NCI-H69 (cell line): ENCODE data around the gene EPHA8.

ENCODE experiments used
- DNase-seq: peaks from one replicate; lab custom pipeline; 2025; lab: John Stamatoyannopoulos, UW

EPHA8 gene

GRCh38 chr1:22618056-22618455, 54.8 kb downstream of the EPHA8 start:
- DNase-seq: peak; percentile 66

GRCh38 chr1:22619252-22619651, 56.0 kb downstream of the EPHA8 start:
- no peak for DNase-seq

- DNase-seq: no peak
These were observed 56.5 kb downstream of the EPHA8 start for GRCh38 chr1:22619798-22620197.

- DNase-seq: no peak
These were observed 58.5 kb downstream of the EPHA8 start for GRCh38 chr1:22621761-22622160.

DNA sequence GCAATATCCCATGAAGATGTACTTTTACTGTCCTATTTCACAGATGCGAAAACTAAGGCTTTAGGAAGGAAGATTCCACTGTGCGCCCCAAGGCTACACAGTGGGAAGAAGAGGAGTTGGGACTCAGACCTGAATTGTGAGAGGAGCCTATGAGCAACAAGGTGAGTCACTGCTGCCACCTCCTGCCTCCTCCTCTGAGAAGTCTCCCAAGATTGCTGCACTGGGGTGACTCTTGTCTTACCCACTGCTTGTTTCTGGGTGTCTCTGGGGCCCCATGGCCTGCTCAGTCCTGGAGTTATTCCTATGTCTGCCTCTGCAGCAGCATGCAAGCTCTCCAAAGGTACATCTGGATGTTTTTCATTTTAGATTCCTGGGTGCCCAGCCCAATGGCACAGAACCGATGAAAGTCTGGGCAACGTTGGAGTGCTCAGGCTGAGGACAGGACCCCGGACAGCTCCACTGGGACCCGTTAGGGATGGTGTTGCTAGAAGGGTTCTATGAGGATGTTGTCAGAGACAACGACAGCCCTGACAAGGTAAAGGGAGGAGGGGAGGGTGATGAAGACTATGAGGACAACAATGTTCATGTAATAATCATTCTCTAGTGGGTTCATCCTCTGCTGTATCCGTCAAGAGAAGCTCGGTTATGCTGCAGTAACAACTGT, 62.1 kb downstream of the EPHA8 start:
- DNase-seq: no peak

DNA sequence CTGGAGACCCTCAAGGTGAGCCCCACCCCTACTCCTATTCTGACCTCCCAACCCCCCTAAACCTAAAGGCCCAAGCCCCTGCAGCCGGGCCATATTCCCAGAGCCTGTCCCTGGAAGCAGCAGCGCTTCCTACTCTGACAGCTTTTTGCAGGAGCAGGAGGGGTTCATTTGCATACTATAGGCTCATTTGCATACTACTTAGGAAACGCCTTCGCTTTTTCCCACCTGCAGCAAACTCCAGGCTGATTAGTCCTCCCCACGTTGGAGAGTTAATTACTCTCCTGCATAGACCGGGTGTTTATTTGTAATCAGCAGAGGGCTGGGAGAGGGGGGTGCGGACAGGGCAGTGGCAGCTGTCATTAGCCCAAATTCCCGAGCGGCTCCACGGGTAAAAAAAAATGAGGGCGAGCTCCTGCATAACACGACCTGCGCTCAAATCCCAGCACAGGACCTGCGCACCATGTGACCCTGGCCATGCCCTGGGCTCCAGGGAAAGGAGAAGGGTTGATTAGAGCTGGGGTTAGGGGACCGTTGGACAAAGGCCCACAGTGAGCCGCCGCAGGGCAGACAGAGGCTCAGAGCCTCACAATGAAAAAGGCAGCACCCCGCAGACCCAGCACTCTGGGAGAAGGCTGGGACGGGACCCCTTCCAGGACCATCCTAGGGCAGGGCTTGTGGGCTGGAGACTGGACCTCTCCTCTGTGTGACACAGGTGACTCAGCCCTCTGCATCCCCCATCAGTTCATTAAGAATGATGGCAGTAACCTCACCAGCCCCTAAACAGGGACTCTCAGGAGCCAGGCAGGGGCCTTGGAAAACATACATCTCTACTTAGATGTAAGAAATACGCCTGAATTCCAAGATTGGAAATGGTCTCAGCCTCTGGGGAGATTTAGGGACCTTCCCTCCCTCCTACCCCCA, 63.2 kb downstream of the EPHA8 start:
- peak; percentile 76 for DNase-seq

GRCh38 chr1:22627331-22627730, 64.0 kb downstream of the EPHA8 start:
- peak; percentile 79 for DNase-seq

GRCh38 chr1:22628698-22629444, 65.6 kb downstream of the EPHA8 start:
- peak; percentile 46 for DNase-seq

DNA sequence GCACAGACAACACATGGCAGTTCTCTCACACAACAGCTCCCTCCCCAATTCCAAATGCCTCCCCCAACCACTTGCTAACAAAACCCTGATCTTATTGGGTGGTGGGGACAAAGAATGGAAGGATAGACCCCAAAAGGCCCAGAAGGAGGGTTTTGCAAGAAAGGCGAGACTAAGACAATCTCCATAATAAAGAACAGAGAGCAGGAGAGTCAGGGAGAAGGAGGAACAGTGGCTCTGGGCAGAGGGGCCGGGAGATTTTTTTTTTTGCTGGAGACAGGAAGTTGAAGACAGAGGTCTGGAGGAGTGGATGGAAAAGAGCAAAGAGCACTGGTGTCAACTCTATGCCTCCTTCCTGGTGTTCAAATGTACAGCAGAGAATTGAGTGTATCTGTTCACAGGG, 66.6 kb downstream of the EPHA8 start:
- no peak for DNase-seq

DNA sequence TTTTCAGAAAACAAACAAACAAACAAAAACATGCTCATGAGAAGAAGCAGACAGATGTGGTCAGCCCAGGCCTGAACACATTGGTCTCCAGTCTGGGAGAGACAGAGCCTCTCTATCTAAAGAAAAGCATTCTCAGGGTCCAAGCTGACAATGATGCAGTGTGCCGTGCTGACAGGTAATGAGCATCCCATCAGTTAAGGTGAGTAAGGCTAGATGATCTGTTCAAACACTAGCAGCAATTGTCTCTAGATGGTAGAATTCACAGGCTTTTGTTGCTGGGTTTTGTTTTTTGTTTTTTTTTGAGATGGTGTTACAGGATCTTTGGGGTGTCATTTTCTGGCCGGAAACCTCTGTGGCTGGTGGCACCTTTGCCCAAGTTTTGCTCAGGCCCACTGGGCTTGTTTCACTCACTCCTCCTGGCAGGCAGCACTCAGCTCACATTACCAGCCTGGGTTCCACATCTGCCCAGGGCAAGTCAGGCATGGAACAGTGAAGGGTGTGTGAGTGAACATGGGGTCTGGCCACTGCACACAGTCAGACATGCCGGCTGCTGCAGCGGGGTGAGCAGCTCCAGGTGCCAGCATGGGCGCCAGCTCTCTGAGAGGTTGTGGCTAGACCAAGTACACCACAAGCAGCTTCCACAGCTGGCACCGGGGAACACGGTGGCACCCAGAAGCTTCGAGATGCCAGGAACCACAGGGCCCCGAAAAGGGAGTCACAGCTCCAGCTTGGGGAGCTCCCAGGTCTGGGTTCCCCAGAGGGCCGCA, 70.6 kb downstream of the EPHA8 start:
- DNase-seq: no peak

DNA sequence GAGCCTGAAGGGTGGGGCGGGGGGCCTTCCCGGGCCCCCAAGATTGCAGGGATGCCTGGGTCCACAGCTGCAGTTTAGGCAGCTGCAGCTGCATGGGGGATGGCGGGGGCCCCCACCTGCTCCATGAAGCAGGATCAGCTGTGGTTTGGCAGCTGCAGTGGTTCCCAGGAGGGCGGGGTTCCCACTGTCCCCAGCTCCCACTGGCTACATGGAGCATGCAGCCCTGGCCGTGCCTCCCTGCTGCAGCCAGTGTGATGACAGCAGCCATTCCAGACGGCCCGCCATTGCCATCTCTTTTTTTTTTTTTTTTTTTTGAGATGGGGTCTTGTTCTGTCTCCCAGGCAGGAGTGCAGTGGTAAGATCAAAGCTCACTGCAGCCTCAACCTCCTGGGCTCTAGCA, 72.1 kb downstream of the EPHA8 start:
- no peak for DNase-seq

DNA sequence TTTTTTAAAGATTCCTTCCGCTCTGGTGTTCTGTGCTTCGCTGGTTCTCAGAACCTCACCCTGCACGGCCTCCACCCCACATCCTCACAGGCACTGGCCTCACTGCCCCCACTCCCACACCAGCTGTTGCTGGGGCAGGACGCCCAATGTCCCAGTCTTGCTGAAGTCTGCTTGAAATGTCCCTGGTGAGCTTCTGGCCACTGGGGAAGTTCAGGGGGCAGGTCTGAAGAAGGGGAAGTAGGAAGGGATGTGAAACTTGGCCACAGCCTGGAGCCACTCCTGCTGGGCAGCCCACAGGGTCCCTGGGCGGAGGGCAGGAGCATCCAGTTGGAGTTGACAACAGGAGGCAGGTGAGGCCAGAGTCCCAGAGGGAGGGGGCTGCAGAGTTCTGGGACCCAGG, 73.1 kb downstream of the EPHA8 start, which contains the start of gene C1QA:
Gene C1QA, plus strand, starts transcription at position 276 of the 400 bp plus-strand sequence. CDS start 989 bp downstream, outside the sequence.
- DNase-seq: no peak

- peak; percentile 74 for DNase-seq
These were observed 73.6 kb downstream of the EPHA8 start for GRCh38 chr1:22636927-22637326.

DNA sequence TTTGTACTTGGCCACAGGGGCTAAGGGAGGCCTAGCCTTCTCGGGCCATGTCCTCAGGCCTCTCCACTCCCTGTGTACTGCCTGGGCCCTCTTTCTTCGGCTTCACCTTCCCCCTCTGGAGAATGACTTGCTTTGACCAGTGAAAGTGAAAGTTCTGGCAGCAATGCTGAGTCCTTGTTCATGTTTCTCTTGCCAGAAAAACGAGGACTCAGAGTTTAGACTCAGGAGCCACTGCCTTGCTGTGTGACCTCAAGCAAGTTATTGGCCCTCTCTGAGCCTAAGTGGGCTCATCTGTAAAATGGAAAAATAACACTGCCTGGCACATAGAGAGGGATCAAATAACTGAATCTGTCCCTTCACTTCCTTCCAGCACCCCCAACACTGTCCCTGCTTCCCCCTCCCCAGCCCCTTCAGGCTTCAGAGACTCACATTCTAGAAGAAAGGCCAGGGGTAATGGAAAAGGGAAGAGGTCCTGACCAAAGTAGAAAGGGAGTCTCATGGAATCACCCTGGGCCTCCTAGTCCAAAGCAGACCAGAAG, 74.7 kb downstream of the EPHA8 start:
- DNase-seq: no peak

DNA sequence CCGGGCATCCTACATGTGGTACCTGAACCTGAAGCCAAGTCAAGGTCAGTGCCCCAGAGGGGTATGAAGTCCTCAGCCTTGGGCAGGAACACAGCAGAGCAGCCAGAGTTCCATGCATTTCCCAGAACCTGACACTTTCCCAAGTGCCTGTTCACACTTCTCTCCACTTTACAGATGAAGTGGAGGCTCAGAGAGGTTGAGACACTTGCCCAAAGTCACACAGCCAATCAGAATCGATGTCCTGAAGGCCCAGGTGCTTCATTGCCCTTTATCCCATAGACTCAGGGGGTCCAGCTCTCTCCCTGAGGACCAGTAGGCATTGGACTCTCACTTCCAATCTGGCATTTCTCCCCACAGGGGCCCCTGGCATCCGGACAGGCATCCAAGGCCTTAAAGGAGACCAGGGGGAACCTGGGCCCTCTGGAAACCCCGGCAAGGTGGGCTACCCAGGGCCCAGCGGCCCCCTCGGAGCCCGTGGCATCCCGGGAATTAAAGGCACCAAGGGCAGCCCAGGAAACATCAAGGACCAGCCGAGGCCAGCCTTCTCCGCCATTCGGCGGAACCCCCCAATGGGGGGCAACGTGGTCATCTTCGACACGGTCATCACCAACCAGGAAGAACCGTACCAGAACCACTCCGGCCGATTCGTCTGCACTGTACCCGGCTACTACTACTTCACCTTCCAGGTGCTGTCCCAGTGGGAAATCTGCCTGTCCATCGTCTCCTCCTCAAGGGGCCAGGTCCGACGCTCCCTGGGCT, 75.4 kb downstream of the EPHA8 start:
- no peak for DNase-seq

GRCh38 chr1:22639286-22639685, 76.0 kb downstream of the EPHA8 start:
- DNase-seq: peak; percentile 28

DNA sequence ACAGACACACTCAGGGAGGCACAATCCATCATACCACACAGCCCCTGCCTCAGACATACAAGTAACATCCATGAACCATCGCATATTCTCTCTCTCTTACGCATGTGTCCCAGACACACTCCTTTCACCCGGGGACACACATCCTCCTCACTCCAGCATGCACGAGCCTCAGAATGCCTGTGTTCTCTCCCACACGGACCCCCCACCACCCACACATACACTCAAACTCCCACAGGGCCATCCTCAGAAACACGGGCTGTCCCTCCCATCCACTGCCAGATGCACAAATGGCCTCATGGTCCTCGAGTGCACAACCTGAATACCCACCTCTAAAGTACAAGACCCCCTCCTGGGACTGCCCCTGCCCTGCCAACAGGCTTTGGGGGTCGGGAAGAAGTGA, 78.0 kb downstream of the EPHA8 start:
- DNase-seq: no peak

DNA sequence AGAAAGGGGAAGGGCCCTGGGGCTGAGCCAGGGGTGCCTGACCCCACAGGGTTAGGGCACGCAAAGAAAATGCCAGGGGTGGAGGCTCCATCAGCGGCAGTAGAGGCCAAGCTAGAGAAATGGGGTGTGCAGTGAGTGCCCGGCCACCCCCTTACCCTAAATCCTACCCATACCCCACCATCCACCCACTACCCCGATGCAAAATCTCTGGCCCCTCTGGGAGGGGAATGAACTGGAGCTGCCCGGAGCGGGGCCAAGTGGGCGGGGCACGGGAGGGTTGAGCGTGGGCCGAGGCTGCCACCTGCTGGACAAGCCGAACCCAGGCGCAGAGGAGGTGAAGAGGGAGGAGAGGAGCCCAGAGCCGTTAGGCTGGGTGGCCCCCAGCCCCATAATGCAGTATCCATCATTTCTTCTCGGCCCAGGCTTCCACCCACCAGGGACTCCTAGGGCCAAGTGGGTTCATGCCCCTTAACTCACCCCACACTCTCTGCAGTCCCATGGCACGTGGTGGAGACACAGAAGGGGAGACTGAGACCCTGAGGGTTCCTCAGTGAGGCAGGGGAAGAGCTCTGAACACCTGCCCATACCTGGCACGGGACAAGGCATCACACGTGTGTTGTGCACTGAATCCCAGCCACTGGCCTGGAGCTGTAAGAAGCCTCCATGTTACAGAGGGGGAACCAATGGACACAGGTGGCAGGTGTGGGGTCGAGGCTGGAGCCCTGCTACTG, 78.8 kb downstream of the EPHA8 start:
- peak; percentile 66 for DNase-seq

- no peak for DNase-seq
These were observed 80.1 kb downstream of the EPHA8 start, which contains the start of gene C1QC for GRCh38 chr1:22643381-22643780. C1QC (plus strand) TSS chr1:22643633; CDS start chr1:22644024, 391 bp downstream.

- DNase-seq: no peak
These were observed 80.6 kb downstream of the EPHA8 start for GRCh38 chr1:22643928-22644327.
